Right lobe of liver (tissue), 4 donors: ENCODE measurements around the gene NCOA1.

Experiments used
- POLR2A ChIP-seq: fragments of 450-650 bp; IDR thresholded peaks from one replicate; pipeline ENCODE4 v1.6.1; 2017; ENCODE audit warnings: antibody characterized with exemption, mild to moderate bottlenecking
- TF ChIP-seq, protein P1 (sequence below), 4 donors: fragments of 200-600 bp in 3 of 4; fragments of 450-650 bp in 1 of 4; IDR thresholded peaks; one replicate each; pipeline versions ENCODE4 v1.5.1 to v1.8.0; 2016 to 2022; ENCODE audit warnings: antibody characterized with exemption in 4 of 4, mild to moderate bottlenecking in 2 of 4
- donor health status: DM: no; HTN: no; CAD: no.
- donor health status: DM: no; HTN: no; CAD: no.
- donor health status: DM: no; HTN: yes; CAD: no.

DNA sequence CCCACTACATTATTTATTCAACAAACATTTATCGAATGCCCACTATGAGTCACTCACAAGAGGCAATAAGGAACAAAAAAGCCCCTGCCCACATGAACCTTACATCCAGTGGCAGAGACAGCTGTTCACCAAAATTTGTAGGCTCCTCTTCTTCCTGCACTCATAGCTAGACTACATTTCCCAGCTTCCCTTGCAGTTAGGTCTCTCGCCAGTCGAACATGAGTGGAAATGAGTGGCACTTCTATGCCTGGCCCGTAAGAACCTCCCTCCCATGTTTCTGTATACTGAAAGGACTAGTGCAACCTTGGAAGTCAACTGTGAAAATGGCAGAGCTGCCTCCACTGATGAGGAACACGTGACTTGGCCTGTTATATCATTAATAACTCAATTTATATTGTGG, 19.4 kb upstream of the NCOA1 start:
- no peak for TF ChIP-seq POLR2A
- TF ChIP-seq, protein P1, sequence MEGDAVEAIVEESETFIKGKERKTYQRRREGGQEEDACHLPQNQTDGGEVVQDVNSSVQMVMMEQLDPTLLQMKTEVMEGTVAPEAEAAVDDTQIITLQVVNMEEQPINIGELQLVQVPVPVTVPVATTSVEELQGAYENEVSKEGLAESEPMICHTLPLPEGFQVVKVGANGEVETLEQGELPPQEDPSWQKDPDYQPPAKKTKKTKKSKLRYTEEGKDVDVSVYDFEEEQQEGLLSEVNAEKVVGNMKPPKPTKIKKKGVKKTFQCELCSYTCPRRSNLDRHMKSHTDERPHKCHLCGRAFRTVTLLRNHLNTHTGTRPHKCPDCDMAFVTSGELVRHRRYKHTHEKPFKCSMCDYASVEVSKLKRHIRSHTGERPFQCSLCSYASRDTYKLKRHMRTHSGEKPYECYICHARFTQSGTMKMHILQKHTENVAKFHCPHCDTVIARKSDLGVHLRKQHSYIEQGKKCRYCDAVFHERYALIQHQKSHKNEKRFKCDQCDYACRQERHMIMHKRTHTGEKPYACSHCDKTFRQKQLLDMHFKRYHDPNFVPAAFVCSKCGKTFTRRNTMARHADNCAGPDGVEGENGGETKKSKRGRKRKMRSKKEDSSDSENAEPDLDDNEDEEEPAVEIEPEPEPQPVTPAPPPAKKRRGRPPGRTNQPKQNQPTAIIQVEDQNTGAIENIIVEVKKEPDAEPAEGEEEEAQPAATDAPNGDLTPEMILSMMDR (IDR thresholded peaks at IDR 0.05), result no peak
